GM19438 (cell line): ENCODE results near the gene ARHGAP12.

Experiments used
- ATAC-seq: cut with Tn5 transposase; IDR thresholded peaks from one replicate; pipeline ENCODE4 v1.9.1; 2021; ENCODE audit warnings: low read depth; ENCODE audit not compliant: unreplicated experiment

ARHGAP12 gene

GRCh38 chr10:31952066-31952465 lies 23.4 kb upstream of the ARHGAP12 start:
- no peak for ATAC-seq

GRCh38 chr10:31949266-31949665 lies 20.6 kb upstream of the ARHGAP12 start:
- no peak for ATAC-seq

GRCh38 chr10:31948021-31948420 lies 19.4 kb upstream of the ARHGAP12 start:
- ATAC-seq: no peak

GRCh38 chr10:31947144-31947926 lies 18.7 kb upstream of the ARHGAP12 start:
- no peak for ATAC-seq

- no peak for ATAC-seq
These were observed 16.8 kb upstream of the ARHGAP12 start for GRCh38 chr10:31945392-31945791.

- ATAC-seq: no peak
These were observed 15.4 kb upstream of the ARHGAP12 start for GRCh38 chr10:31944071-31944433.

GRCh38 chr10:31942892-31943291 lies 14.3 kb upstream of the ARHGAP12 start:
- no peak for ATAC-seq

GRCh38 chr10:31942435-31942834 lies 13.8 kb upstream of the ARHGAP12 start:
- no peak for ATAC-seq

GRCh38 chr10:31940839-31941653 lies 12.4 kb upstream of the ARHGAP12 start:
- ATAC-seq: no peak

- ATAC-seq: no peak
These were observed 11.4 kb upstream of the ARHGAP12 start for GRCh38 chr10:31939797-31940708.

GRCh38 chr10:31937371-31937770 lies 8.7 kb upstream of the ARHGAP12 start:
- ATAC-seq: no peak

- ATAC-seq: no peak
These were observed 8.3 kb upstream of the ARHGAP12 start for GRCh38 chr10:31936933-31937332.

GRCh38 chr10:31936086-31936485 lies 7.5 kb upstream of the ARHGAP12 start:
- ATAC-seq: no peak

GRCh38 chr10:31935678-31936077 lies 7.0 kb upstream of the ARHGAP12 start:
- no peak for ATAC-seq

- no peak for ATAC-seq
These were observed 4.2 kb upstream of the ARHGAP12 start for GRCh38 chr10:31932838-31933237.

- ATAC-seq: no peak
These were observed 2.2 kb upstream of the ARHGAP12 start for GRCh38 chr10:31930856-31931255.

GRCh38 chr10:31930023-31930751 lies 1.6 kb upstream of the ARHGAP12 start:
- ATAC-seq: no peak

GRCh38 chr10:31929261-31930022 lies 811 bp upstream of the ARHGAP12 start:
- peak; percentile 21 for ATAC-seq

GRCh38 chr10:31927884-31928548 lies 615 bp downstream of the ARHGAP12 start:
- peak; percentile 35 for ATAC-seq
